GM23338 (cell line): ENCODE results near the gene APOBEC3A. TPM values are rescaled to one million over a fixed set of nuclear protein-coding genes. Genes with fewer than 3 reads are reported as not detected.

Experiments used
- ATAC-seq: fragments of 200-7000 bp; cut with Tn5 transposase; 3 replicates; pipeline ENCODE4 v1.9.1; 2020
- DNase-seq: peaks from one replicate; pipeline ENCODE4 v3.0.0-alpha.2; 2015; ENCODE audit warnings: low spot score
- H2AFZ ChIP-seq: fragments of 200-600 bp; sonication (generic); 2 replicates; pipeline ENCODE4 v1.8.0; 2016; ENCODE audit warnings: antibody characterized with exemption, mild to moderate bottlenecking, moderate library complexity
- H3F3A ChIP-seq: fragments of 200-600 bp; sonication (generic); replicated peaks from 2 replicates; pipeline ENCODE4 v1.8.0; 2017; ENCODE audit warnings: antibody characterized with exemption, mixed run types, low read depth
- H3K27ac ChIP-seq: fragments of 200-600 bp; sonication (generic); 2 replicates; pipeline ENCODE4 v1.6.1; 2016; ENCODE audit warnings: low read depth
- H3K27me3 ChIP-seq: fragments of 200-600 bp; sonication (generic); 2 replicates; pipeline ENCODE4 v1.8.0; 2016; ENCODE audit warnings: mild to moderate bottlenecking, mixed run types, moderate library complexity; ENCODE audit not compliant: insufficient read depth
- H3K36me3 ChIP-seq: fragments of 200-600 bp; sonication (generic); 2 replicates; pipeline ENCODE4 v1.8.0; 2016; ENCODE audit warnings: mild to moderate bottlenecking; ENCODE audit not compliant: insufficient read depth
- H3K4me1 ChIP-seq: fragments of 200-600 bp; sonication (generic); 2 replicates; pipeline ENCODE4 v1.8.0; 2016; ENCODE audit warnings: mild to moderate bottlenecking, moderate library complexity; ENCODE audit not compliant: insufficient read depth
- H3K4me2 ChIP-seq: fragments of 200-600 bp; sonication (generic); 2 replicates; pipeline ENCODE4 v1.7.1; 2017; ENCODE audit warnings: mixed run types
- H3K4me3 ChIP-seq: fragments of 200-600 bp; sonication (generic); 2 replicates; pipeline ENCODE4 v1.6.1; 2016; ENCODE audit warnings: mixed run types
- H3K79me2 ChIP-seq: fragments of 200-600 bp; sonication (generic); replicated peaks from 2 replicates; pipeline ENCODE4 v1.8.0; 2017; ENCODE audit warnings: mild to moderate bottlenecking; ENCODE audit not compliant: insufficient read depth
- H3K9me2 ChIP-seq: fragments of 200-600 bp; sonication (generic); 2 replicates; pipeline ENCODE4 v1.8.0; 2017; ENCODE audit not compliant: insufficient read depth
- H4K20me1 ChIP-seq: fragments of 200-600 bp; sonication (generic); replicated peaks from 2 replicates; pipeline ENCODE4 v1.8.0; 2017; ENCODE audit warnings: mild to moderate bottlenecking; ENCODE audit not compliant: insufficient read depth
- H3K27ac Mint-ChIP-seq: 2 replicates; pipeline ENCODE4 v1.8.0; 2020; ENCODE audit warnings: inconsistent platforms, mild to moderate bottlenecking, moderate library complexity, mixed read lengths
- H3K27me3 Mint-ChIP-seq: 3 replicates; pipeline ENCODE4 v1.8.0; 2022; ENCODE audit warnings: low read depth, mild to moderate bottlenecking, moderate library complexity, mixed read lengths, inconsistent platforms; ENCODE audit not compliant: insufficient read depth, poor library complexity
- H3K36me3 Mint-ChIP-seq: 3 replicates; pipeline ENCODE4 v1.8.0; 2021; ENCODE audit warnings: low read depth, mild to moderate bottlenecking, inconsistent platforms, moderate library complexity, mixed read lengths
- H3K4me1 Mint-ChIP-seq: 3 replicates; pipeline ENCODE4 v1.8.0; 2020; ENCODE audit warnings: mild to moderate bottlenecking, inconsistent platforms, mixed read lengths
- H3K4me3 Mint-ChIP-seq: 3 replicates; pipeline ENCODE4 v1.8.0; 2021; ENCODE audit warnings: moderate library complexity, mild to moderate bottlenecking, inconsistent platforms, mixed read lengths
- H3K9me3 Mint-ChIP-seq: 3 replicates; pipeline ENCODE4 v1.8.0; 2020; ENCODE audit warnings: moderate library complexity, mild to moderate bottlenecking, inconsistent platforms, mixed read lengths
- CREB1 ChIP-seq: fragments of 250-450 bp; sonication (Bioruptor Pico); IDR thresholded peaks from 2 replicates; pipeline ENCODE4 v1.5.0; 2020; ENCODE audit warnings: low read depth, mild to moderate bottlenecking, moderate library complexity
- CTCF ChIP-seq, 2 experiments: fragments of 200-600 bp in 1 of 2; sonication (generic) in 1 of 2; conservative IDR thresholded peaks; 2 replicates each; pipeline versions ENCODE4 v1.5.1 to v1.6.1; 2016 to 2017; ENCODE audit warnings: antibody characterized with exemption in 2 of 2, low read depth in 2 of 2, mild to moderate bottlenecking in 2 of 2, moderate library complexity in 1 of 2
- polyA plus RNA-seq: library from polyadenylated mRNA; unstranded; fragments of >200 nt; fragmentation: Nextera tagmentation; extraction: Ambion mirVana; gene quantifications from 2 replicates; pipeline ENCODE4 v1.2.1, GENCODE V29; 2016
- total RNA-seq: library from RNA; depleted of rRNA; stranded (reverse); fragments of >200 nt; shearing (Covaris generic); gene quantifications from 2 replicates; pipeline ENCODE4 v1.2.3, GENCODE V29; 2014
- TF ChIP-seq, protein P1 (sequence below): IDR thresholded peaks from 2 replicates; pipeline ENCODE4 v1.6.1; 2016; ENCODE audit warnings: antibody characterized with exemption

APOBEC3A gene
- total and polyA plus RNA-seq, 2 experiments from 2014 or later, result 0.21 TPM; not detected in 1

DNA sequence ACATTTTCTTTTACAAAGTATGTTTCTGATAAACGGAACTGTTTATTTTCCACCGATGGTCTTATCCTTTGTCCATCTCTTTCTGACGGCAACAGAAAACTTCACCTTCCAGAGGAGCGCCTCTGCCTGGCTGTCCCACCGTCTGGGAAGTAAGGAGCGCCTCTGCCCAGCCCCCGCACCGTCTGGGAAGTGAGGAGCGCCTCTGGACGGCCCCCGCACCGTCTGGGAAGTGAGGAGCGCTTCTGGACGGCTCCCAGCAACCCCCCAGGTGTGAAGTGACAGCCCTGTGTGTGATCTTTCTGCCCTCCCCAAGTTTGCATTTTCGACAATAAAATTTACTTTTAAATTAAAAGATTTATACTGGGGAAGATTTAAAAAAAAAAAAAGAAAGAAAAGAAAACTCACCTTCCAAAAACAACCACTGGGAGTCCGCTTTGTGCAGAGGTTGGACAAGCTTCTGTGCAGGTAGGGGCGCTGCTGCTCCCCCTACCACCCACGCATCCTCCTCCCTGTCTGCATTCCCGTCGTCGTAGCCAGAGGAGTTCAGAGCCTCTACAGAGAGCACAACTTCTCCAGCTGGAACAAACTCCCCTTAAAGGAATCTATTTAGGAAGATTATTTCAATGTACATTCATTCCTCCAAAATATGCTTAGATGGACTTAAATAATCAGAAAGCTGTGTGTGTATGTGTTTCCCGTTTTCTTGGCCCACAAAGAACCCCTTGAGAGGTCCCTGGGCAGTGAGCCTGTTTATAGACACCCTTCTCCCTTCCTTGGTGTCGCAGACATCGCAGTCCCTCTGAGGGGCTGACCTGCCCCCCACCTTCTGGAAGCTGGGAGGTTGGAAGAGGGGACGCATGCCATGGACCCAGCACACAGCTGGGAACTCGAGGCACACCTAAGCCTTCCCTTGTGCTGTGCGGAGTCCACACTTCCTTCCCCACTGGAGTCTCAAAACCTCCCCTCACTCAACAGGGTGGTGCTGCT is 23.9 kb downstream of the APOBEC3A start:
- Histone ChIP-seq H3K4me2 (peak overlapping the region; percentile 62), H3F3A (0 out of 2 replicates have a peak, but pooled peaks cover 9% of the 10 kb centered on the region), H2AFZ (peak overlapping the region; percentile 52)

DNA sequence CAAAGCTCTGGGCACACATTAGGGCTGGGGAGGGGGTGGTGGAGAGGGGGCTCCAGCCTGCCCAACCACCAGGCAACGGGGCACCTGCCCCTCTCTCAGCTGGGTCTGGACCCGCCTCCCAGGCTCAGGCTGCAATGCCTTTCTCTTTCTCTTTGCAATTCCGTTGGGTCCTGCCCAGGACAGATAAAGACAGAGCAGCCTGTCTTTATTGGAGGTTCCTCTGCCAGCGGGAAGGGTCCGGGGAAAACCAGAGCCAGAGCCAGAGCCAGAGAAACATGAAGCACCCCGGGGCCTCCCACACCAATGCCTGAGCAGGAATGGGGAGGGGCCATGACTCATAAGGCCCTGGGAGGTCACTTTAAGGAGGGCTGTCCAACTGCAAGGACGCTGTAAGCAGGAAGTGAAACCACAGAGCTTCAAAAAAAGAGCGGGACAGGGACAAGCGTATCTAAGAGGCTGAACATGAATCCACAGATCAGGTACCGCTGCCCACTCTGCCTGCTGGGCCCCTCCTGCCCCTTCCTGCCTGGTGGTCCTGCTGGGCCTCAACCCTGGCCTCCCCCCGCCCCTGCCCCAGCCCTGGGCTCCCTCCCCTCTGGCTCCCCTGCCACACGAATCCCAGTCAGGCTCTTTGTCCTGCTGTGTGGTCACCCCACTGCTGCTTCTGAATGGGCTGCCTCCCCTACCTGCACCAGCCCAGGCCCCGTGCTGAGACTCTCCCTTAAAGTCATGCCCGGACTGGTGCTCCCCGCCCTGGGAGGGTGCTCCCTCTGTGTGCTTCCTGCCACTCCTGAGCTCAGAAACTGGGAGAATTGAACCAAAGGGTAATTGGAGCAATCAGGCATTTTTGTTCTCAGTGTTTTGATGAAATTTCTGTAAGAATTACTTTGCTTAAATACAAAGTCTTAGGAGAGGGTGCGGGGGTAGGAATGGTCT is 24.9 kb downstream of the APOBEC3A start, which contains the start of gene APOBEC3B:
Gene APOBEC3B (plus strand): TSS at position 356 of the 936 bp plus-strand sequence. CDS start 107 bp downstream, at position 463.
- Histone ChIP-seq H3K4me3 (no peak within 1 kb of the TSS), H3K9me2 (no peaks in the 10 kb centered on the region), H3K27me3 (0 out of 2 replicates have a peak, but pooled peaks cover 5% of the 10 kb centered on the region), H3K79me2 (no peaks in the 10 kb centered on the region), H3K4me2 (peak within 1 kb of the TSS; percentile 51), H3F3A (0 out of 2 replicates have a peak, but pooled peaks cover 9% of the 10 kb centered on the region), H3K4me1 (peaks cover 11% of the 10 kb centered on the region), H2AFZ (no peak within 1 kb of the TSS; the same call in 1 of the 2 replicates), H3K27ac (no peak within 1 kb of the TSS), H3K36me3 (peaks cover 7% of the 10 kb centered on the region; the same call in 1 of the 2 replicates), H4K20me1 (no peaks in the 10 kb centered on the region)
- Mint-ChIP-seq H3K27me3 (peaks cover 27% of the 10 kb centered on the region), H3K27ac (no peak within 1 kb of the TSS), H3K36me3 (peaks cover 44% of the 10 kb centered on the region), H3K4me1 (peaks cover 16% of the 10 kb centered on the region), H3K9me3 (peaks cover 52% of the 10 kb centered on the region), H3K4me3 (peak within 1 kb of the TSS; percentile 42; the same call in 2 of the 3 replicates)
- TF ChIP-seq, protein P1, sequence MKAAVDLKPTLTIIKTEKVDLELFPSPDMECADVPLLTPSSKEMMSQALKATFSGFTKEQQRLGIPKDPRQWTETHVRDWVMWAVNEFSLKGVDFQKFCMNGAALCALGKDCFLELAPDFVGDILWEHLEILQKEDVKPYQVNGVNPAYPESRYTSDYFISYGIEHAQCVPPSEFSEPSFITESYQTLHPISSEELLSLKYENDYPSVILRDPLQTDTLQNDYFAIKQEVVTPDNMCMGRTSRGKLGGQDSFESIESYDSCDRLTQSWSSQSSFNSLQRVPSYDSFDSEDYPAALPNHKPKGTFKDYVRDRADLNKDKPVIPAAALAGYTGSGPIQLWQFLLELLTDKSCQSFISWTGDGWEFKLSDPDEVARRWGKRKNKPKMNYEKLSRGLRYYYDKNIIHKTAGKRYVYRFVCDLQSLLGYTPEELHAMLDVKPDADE, result no peak
- peak; percentile 17; the same call in 1 of the 2 replicates for TF ChIP-seq CREB1 (CRISPR knock-in tag)
- DNase-seq (peak; percentile 77), ATAC-seq (peak; percentile 78)

More for the DNA sequence above, 23.9 kb downstream of the APOBEC3A start:
- peaks cover 24% of the 10 kb centered on the region for H3K27me3 Mint-ChIP-seq
- no peak overlapping the region for H3K27ac ChIP-seq
- 0 out of 2 replicates have a peak overlapping the region, but pooled peaks have one; percentile 21 for H3K4me3 ChIP-seq
- peaks cover 11% of the 10 kb centered on the region for H3K4me1 ChIP-seq
- peaks cover 50% of the 10 kb centered on the region for H3K36me3 Mint-ChIP-seq
- DNase-seq (peak; percentile 76), ATAC-seq (peak; percentile 83)
- H4K20me1 ChIP-seq, result no peaks in the 10 kb centered on the region
- H3K27me3 ChIP-seq, result 0 out of 2 replicates have a peak, but pooled peaks cover 5% of the 10 kb centered on the region
- H3K4me1 Mint-ChIP-seq, result peaks cover 13% of the 10 kb centered on the region
- H3K36me3 ChIP-seq, result peaks cover 10% of the 10 kb centered on the region
- H3K9me2 ChIP-seq, result no peaks in the 10 kb centered on the region
- H3K4me3 Mint-ChIP-seq, result no peak overlapping the region
- H3K27ac Mint-ChIP-seq, result no peak overlapping the region
- peak; percentile 66 to 67 for TF ChIP-seq CTCF (conservative IDR thresholded peaks at IDR 0.05; ENCODE audit: low read depth in 2 of 2)
- TF ChIP-seq CREB1 (CRISPR knock-in tag), result no peak
- H3K9me3 Mint-ChIP-seq, result peaks cover 62% of the 10 kb centered on the region
- no peaks in the 10 kb centered on the region for H3K79me2 ChIP-seq
